WTC11 (cell line): ENCODE measurements around the gene RSAD1. TPM values are rescaled to one million over a fixed set of nuclear protein-coding genes. Genes with fewer than 3 reads are reported as not detected.

Experiments
- ATAC-seq: fragments of 200-7000 bp; cut with Tn5 transposase; 2 replicates; pipeline ENCODE4 v1.10.0; 2021; ENCODE audit warnings: mild to moderate bottlenecking, moderate library complexity
- CTCF ChIA-PET: fragments of 300-600 bp; sonication (Branson Sonifier 250); formaldehyde crosslinking; loops from one replicate; lab custom pipeline; 2021; ENCODE audit warnings: antibody characterized with exemption; lab: Charles Lee
- POLR2A ChIA-PET: fragments of 350-600 bp; sonication (Branson Sonifier 250); formaldehyde crosslinking; loops from one replicate; lab custom pipeline; 2021; ENCODE audit warnings: antibody characterized with exemption; lab: Charles Lee
- DNase-seq: peaks from one replicate; pipeline ENCODE4 v3.0.0; 2021; ENCODE audit warnings: low spot score
- H3K27ac Mint-ChIP-seq: 2 replicates; pipeline ENCODE4 v1.8.0; 2021; ENCODE audit warnings: mixed read lengths
- H3K27me3 Mint-ChIP-seq: 2 replicates; pipeline ENCODE4 v1.8.0; 2021; ENCODE audit warnings: low read depth, mild to moderate bottlenecking, moderate library complexity, mixed read lengths
- H3K36me3 Mint-ChIP-seq: 2 replicates; pipeline ENCODE4 v1.8.0; 2021; ENCODE audit warnings: mixed read lengths
- H3K4me1 Mint-ChIP-seq: 2 replicates; pipeline ENCODE4 v1.8.0; 2022; ENCODE audit warnings: mixed read lengths
- H3K4me3 Mint-ChIP-seq: 2 replicates; pipeline ENCODE4 v1.8.0; 2021; ENCODE audit warnings: mild to moderate bottlenecking, moderate library complexity, mixed read lengths
- H3K9me3 Mint-ChIP-seq: 2 replicates; pipeline ENCODE4 v1.8.0; 2021; ENCODE audit warnings: mixed read lengths
- ATF3 ChIP-seq: sonication (generic); formaldehyde crosslinking; conservative IDR thresholded peaks from 2 replicates; pipeline ENCODE4 v1.8.1; 2022; ENCODE audit warnings: mild to moderate bottlenecking, missing genetic modification reagents
- E2F5 ChIP-seq: sonication (generic); formaldehyde crosslinking; IDR thresholded peaks from 2 replicates; pipeline ENCODE4 v1.8.1; 2022; ENCODE audit warnings: mild to moderate bottlenecking, moderate library complexity, missing genetic modification reagents
- ELF4 ChIP-seq: sonication (generic); formaldehyde crosslinking; IDR thresholded peaks from 2 replicates; pipeline ENCODE4 v1.8.1; 2022; ENCODE audit warnings: low read depth, mild to moderate bottlenecking, moderate library complexity, missing genetic modification reagents
- ESRRA ChIP-seq: sonication (generic); formaldehyde crosslinking; IDR thresholded peaks from 2 replicates; pipeline ENCODE4 v1.8.1; 2022; ENCODE audit warnings: mild to moderate bottlenecking, missing genetic modification reagents, borderline replicate concordance
- FOXJ3 ChIP-seq: sonication (generic); formaldehyde crosslinking; IDR thresholded peaks from 2 replicates; pipeline ENCODE4 v1.9.0; 2021; ENCODE audit warnings: missing genetic modification reagents, mild to moderate bottlenecking, borderline replicate concordance
- FOXK1 ChIP-seq: sonication (generic); formaldehyde crosslinking; IDR thresholded peaks from 2 replicates; pipeline ENCODE4 v1.8.0; 2022; ENCODE audit warnings: mild to moderate bottlenecking, moderate library complexity, missing genetic modification reagents
- FOXP4 ChIP-seq: sonication (generic); formaldehyde crosslinking; IDR thresholded peaks from 2 replicates; pipeline ENCODE4 v1.8.0; 2022; ENCODE audit warnings: mild to moderate bottlenecking, missing genetic modification reagents
- KAT7 ChIP-seq: sonication (generic); formaldehyde crosslinking; IDR thresholded peaks from 2 replicates; pipeline ENCODE4 v1.8.1; 2023; ENCODE audit warnings: missing genetic modification reagents, mild to moderate bottlenecking, borderline replicate concordance
- MXD4 ChIP-seq: fragments of 250-450 bp; sonication (Bioruptor Pico); IDR thresholded peaks from 2 replicates; pipeline ENCODE4 v1.8.0; 2021; ENCODE audit warnings: mild to moderate bottlenecking, moderate library complexity, borderline replicate concordance
- NFYB ChIP-seq: sonication (generic); formaldehyde crosslinking; conservative IDR thresholded peaks from 2 replicates; pipeline ENCODE4 v1.8.0; 2022; ENCODE audit warnings: low read depth, missing genetic modification reagents
- OVOL2 ChIP-seq: fragments of 250-450 bp; sonication (Bioruptor Pico); IDR thresholded peaks from 2 replicates; pipeline ENCODE4 v1.9.0; 2021; ENCODE audit warnings: mild to moderate bottlenecking, borderline replicate concordance
- PRDM15 ChIP-seq: sonication (generic); formaldehyde crosslinking; IDR thresholded peaks from 2 replicates; pipeline ENCODE4 v1.8.0; 2022; ENCODE audit warnings: missing genetic modification reagents
- TEAD1 ChIP-seq: sonication (generic); formaldehyde crosslinking; IDR thresholded peaks from 2 replicates; pipeline ENCODE4 v1.8.0; 2022; ENCODE audit warnings: mild to moderate bottlenecking, missing genetic modification reagents
- ZNF121 ChIP-seq: sonication (generic); formaldehyde crosslinking; IDR thresholded peaks from 2 replicates; pipeline ENCODE4 v1.8.0; 2023; ENCODE audit warnings: missing genetic modification reagents
- ZNF425 ChIP-seq: fragments of 250-450 bp; sonication (Bioruptor Pico); conservative IDR thresholded peaks from 2 replicates; pipeline ENCODE4 v1.9.0; 2021; ENCODE audit warnings: mild to moderate bottlenecking
- total RNA-seq: library from RNA; stranded (reverse); gene quantifications from 3 replicates; pipeline ENCODE4 v1.2.3, GENCODE V29; 2021

RSAD1 gene
- total RNA-seq, 1 experiment from 2014 or later = 35.1 TPM

- H3K4me1 Mint-ChIP-seq = peaks cover 26% of the 10 kb centered on the region
- no peak overlapping the region for H3K27ac Mint-ChIP-seq
- H3K9me3 Mint-ChIP-seq = no peaks in the 10 kb centered on the region
- H3K4me3 Mint-ChIP-seq = no peak overlapping the region
- TF ChIP-seq KAT7 (CRISPR knock-in tag) (no peak), NFYB (CRISPR knock-in tag) (no peak), OVOL2 (CRISPR knock-in tag) (no peak), ELF4 (CRISPR knock-in tag) (no peak), E2F5 (no peak), TEAD1 (CRISPR knock-in tag) (no peak)
- CTCF ChIA-PET = interaction anchor here (0.7 to 1.8 kb wide), 3 partner anchors 11 to 28 kb away, joined by 3 to 4 read pairs (median 4); partner anchors contain the start of gene EPN3
- DNase-seq (no peak), ATAC-seq (no peak)
- no peaks in the 10 kb centered on the region for H3K36me3 Mint-ChIP-seq
- POLR2A ChIA-PET = no interaction called here
- H3K27me3 Mint-ChIP-seq = peaks cover 3% of the 10 kb centered on the region
Observed at GRCh38 chr17:50514388-50514787, 35.7 kb downstream of the RSAD1 start.

- Mint-ChIP-seq H3K9me3 (no peaks in the 10 kb centered on the region), H3K4me1 (peaks cover 21% of the 10 kb centered on the region), H3K27me3 (peaks cover 3% of the 10 kb centered on the region), H3K4me3 (no peak overlapping the region), H3K27ac (peak overlapping the region; percentile 37), H3K36me3 (no peaks in the 10 kb centered on the region)
- DNase-seq (no peak), ATAC-seq (peak; percentile 40; the same call in 1 of the 2 replicates)
- ChIA-PET POLR2A (no interaction called here), CTCF (interaction anchor here (0.7 to 1.8 kb wide), 5 partner anchors 11 to 346 kb away, joined by 3 to 5 read pairs (median 4); partner anchors contain the start of gene EPN3)
- TF ChIP-seq FOXP4 (CRISPR knock-in tag) = no peak
- TF ChIP-seq ESRRA (CRISPR knock-in tag) = no peak
- no peak for TF ChIP-seq ATF3 (CRISPR knock-in tag)
- TF ChIP-seq ZNF121 = no peak
- TF ChIP-seq PRDM15 = no peak
- TF ChIP-seq FOXK1 = no peak
- TF ChIP-seq ZNF425 (CRISPR knock-in tag) = no peak
- TF ChIP-seq MXD4 (CRISPR knock-in tag) = no peak
- no peak for TF ChIP-seq FOXJ3 (CRISPR knock-in tag)
Observed at GRCh38 chr17:50514936-50515702, 36.5 kb downstream of the RSAD1 start.
